Measurements from ENCODE around the gene MRPS5. TPM values are rescaled to one million over a fixed set of nuclear protein-coding genes. Genes with fewer than 3 reads are reported as not detected.

Gene MRPS5
- total RNA-seq, 1 experiment from 2014 or later, result 44.5 TPM

DNA sequence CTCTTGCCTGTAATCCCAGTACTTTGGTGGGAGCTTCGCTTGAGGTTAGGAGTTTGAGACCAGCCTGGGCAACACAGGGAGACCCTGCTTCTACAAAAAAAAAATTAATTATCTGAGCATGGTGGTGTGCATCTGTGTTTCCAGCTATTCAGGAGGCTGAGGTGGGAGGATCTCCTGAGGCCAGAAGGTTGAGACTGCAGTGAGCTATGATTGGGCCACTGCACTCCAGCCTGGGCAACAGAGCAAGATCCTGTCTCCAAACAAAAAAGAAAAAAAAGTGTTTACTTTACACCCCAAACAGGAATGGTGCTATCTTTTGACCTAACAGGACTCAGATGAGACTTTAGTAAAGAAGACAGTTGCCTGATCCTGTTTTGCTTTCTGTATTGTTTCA, 60.5 kb downstream of the MRPS5 start:
- no peak for DNase-seq (ENCODE audit: low spot score)

DNA sequence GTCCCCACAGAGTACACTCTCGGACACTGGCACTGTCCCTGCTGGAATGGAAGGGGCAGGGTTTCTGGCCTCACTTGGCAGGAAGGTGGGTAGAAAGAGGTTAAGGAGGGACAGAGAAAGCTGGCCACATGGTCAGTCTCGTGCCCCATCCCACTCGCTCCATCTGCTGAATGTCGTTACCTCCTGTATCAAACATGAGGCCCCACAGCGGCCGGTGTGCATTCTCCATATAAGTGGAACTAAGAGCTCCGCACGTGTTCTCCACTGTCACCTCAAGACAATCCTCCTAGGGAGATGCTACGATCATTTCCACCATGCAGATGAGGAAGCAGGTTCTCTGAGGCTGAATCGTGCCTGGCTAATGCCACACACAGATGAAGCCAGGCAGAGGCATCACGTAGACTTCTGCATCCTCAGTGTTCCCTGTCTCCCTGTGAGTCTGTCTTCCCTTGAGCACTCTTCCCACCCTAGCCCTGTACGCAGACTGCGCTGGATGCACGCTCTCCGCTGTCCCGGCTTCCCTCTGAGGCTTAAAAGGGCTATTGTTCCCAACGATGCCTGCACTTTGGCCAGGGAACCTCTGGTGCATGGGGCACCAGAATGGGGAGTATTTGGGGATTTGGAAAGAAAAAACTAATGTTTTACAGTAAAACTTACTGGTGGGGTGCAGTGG, 61.0 kb downstream of the MRPS5 start:
- no peak for DNase-seq (ENCODE audit: low spot score)

DNA sequence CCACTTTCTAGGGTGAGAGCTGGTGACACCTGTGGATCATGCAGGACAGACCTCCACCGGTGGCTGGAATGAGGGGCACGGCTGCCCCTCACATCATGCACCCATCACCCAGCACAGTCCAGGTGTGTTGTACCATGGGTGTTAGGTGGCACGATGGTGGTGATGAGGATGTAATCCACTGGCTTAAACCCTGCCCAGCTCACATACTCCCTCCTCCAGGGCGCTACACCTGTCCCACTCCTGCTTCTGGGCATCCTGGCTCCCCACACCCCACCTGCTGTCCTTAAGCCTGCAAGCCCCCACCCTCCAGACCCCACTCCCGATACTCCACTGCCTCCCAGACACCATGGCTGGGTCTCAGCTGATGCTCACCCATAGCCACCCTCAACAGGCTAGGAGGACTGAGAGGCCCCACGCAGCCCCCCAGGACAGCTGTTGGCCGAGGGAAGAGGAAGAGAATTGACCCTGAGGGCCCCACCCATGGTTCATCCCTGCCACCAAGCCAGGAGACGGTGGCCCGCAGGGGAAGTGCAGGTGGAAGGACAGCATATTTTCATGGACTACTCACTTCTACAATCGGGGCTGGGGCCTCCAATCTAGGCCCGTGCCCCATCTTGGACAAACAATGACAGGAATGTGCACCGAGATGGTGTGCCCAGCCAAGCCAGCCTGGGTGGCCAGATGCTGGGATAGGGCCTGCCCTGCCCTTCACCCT, 61.8 kb downstream of the MRPS5 start:
- no peak for DNase-seq (ENCODE audit: low spot score)

DNA sequence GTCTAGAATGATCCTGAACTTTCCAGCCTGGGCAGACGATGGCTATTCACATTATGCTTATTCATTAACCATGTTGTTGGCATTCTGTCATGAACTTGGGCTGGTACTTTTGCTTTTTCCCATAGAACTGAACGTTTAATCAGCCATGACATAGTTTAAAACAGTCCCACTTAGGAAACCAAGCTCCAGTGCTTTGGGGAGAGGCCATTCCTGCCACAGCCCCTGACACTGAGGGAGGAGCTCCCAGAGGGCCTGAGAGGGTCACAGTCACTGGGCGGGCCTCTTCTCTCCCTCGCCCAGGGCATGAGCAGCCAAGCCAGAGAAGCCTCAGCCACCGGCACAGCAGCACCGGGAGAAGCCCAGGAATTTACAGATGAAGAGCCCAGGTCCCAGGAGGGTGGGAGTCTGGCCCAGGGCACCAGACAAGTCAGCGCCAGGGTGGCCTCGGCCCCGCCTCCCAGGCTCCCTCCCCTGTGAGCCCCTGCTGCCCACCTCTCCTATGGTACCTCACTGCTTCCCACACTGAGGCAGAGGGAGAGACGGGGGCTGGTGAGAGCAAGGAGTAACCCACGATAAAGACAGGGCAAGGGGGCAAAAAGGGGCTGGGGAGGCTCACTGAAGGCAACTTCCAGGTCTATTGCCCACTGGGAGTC, 62.5 kb downstream of the MRPS5 start:
- no peak for DNase-seq (ENCODE audit: low spot score)

- no peak for DNase-seq (ENCODE audit: low spot score)
Observed at GRCh38 chr2:95058466-95058988, 63.1 kb downstream of the MRPS5 start.

DNA sequence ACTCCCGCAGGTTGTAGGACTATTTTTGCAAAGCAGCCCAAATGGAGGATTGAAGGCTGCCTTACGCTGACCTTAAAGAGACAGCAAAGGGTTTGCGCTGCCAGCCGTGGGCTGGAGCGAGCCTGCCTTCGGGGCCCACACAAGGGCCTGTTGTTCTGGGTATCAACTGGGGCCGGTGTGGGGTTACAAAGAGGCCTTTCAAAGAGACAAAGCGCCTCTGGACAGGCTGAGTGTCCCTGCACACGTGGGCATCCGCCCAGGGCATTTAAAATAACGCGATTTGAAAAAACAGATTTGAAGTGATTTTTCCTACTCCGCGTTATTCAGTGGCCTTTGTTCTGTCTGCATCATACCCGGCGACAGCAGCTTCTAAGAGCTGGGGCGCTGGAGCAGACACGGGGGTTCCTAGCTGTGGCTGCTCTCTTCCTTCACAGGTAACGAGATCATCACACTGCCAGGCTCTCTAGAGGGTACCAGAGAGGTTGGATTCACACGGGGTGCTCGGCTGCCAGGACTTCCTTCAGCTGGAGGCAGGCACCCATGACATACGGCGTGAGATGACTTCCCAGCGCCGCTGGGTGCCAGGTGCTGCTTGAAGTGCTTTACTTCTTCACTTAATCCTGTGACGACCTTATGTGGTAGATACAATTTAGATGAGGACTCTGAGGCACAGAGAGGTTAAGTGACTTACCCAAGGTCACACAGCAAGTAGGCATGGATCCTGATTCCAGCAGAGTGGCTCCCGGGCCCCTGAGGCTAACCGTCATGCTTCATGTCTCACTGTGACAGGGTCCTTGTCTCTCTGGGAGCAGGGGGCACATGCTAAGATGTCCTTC, 63.9 kb downstream of the MRPS5 start:
- DNase-seq (ENCODE audit: low spot score), result no peak

DNA sequence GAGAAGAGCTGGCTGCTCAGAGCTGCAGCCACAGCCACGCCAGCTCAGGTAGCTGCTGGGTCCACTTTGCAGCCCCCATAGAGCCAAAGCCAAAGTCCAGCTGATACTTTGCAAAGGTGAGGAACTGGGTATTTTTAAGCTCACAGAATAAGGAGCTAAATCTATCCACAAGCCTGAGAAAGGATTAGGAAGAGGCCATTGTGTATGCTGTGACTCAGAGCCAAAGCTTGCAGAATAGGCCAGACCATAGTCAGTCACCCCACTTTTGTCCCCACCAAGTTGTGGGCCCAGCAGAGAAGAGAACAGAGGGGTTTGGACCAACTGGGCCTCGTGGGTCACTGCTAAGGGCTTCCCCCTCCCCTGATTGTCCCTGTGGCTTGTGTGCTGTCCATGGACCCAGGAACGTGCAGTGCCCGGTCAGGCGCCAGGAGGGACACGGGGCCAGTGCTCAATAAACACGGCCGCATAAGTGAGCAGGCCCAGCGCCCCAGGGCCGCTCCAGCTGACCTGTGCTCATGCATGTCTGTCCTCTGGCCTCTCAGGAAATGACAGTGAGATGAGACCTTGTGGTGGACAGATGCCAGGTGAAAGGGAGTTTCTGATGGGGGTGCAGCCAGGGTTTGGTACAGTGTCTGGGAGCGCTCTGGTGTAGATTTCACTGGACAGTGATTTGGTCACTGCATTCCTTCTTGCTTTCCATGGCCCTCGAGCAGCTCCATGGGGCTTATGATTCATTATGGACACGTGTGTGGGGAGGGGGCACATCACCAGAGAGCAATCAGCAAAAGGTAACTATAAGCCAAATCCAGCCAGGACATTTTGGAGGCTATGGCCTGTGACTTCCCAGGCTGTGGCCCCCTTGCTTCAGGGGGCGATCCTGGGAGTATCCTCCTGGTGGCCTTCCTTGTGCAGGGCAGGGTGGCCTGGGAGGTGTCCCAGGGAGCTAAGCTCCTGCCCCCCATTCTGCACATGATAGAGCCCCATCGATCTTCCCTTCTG, 64.8 kb downstream of the MRPS5 start:
- DNase-seq (ENCODE audit: low spot score), result no peak

DNA sequence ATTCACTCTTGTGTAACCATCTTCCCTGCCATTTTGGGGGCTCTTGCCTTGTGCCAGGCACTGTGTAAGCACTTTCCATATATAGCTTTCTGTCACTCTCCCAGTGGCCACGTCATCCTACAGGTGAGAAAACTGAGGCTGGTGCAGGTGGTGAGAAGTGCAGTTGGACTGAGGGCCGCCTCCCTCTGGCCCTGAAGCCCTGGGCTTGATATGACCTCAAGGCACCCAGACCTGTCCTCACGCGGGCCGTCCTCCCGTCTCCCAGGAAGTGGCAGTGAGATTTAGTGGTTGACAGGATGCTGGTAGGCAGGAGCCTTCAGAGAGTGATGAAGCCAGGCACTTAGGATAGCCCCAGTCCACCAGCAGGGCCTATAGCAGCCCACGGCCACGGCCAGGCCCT, 65.6 kb downstream of the MRPS5 start:
- no peak for DNase-seq (ENCODE audit: low spot score)

DNA sequence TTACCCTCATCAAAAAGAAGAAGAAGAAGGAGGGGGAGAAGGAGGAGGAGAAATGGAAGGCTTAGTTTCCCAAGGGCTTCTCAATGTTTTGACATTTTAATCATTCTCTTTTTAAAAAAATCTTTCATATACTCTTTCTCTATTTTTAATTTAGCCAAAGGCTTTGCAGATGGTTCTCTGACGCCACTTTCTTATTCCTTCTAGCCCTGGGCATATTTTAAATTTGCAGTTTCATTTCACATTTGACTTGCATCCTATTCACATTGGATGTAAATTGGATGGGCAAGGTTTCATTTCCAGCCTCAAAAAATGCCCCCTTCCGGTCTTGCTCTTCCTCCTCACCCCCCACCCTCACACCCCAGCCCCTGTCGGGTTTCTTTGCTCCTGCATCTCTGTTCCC, 66.3 kb downstream of the MRPS5 start:
- no peak for DNase-seq (ENCODE audit: low spot score)

DNA sequence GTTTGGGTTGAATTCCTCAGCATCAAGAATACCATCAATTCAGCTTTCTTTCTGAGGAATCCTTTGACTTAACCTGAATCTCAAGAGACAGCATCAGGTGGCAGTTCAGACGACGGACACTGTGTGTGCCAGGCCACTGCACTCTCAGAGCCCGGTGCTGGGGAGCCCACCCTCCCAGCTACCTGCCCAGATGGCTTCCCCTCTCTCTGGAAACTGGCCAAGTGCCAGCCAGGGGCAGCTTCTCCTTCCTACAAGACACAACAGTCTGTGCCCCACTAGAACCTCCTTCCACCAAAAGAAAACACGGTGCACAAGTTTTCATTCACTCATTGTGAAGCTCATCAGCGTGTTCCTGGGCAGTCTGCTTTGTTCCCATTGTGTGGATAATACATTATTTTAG, 67.6 kb downstream of the MRPS5 start:
- no peak for DNase-seq (ENCODE audit: low spot score)

GRCh38 chr2:95053543-95053942, 68.1 kb downstream of the MRPS5 start:
- DNase-seq (ENCODE audit: low spot score), result no peak

GRCh38 chr2:95052804-95053479, 68.7 kb downstream of the MRPS5 start:
- DNase-seq (ENCODE audit: low spot score), result no peak

DNA sequence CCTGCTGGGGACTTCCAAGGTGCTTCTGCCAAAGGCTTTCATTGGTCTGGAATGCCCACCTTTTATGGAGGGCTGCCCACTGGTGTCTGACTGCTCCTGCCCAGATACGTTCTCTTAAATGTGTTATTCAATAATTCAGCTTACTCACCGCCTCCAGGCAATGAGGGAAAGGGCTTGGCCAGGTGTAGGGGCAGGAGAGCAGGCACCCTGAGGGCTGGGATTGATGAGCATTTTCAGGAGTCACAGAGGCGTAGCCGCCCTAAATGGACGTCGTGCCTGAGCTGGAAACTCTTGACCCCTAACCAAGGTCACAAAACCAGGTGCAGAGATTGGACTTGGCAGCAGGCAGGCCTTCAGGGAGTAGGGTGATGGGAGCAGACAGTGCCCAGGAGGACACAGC, 69.3 kb downstream of the MRPS5 start:
- no peak for DNase-seq (ENCODE audit: low spot score)

GRCh38 chr2:95051626-95052025, 70.0 kb downstream of the MRPS5 start:
- no peak for DNase-seq (ENCODE audit: low spot score)

DNA sequence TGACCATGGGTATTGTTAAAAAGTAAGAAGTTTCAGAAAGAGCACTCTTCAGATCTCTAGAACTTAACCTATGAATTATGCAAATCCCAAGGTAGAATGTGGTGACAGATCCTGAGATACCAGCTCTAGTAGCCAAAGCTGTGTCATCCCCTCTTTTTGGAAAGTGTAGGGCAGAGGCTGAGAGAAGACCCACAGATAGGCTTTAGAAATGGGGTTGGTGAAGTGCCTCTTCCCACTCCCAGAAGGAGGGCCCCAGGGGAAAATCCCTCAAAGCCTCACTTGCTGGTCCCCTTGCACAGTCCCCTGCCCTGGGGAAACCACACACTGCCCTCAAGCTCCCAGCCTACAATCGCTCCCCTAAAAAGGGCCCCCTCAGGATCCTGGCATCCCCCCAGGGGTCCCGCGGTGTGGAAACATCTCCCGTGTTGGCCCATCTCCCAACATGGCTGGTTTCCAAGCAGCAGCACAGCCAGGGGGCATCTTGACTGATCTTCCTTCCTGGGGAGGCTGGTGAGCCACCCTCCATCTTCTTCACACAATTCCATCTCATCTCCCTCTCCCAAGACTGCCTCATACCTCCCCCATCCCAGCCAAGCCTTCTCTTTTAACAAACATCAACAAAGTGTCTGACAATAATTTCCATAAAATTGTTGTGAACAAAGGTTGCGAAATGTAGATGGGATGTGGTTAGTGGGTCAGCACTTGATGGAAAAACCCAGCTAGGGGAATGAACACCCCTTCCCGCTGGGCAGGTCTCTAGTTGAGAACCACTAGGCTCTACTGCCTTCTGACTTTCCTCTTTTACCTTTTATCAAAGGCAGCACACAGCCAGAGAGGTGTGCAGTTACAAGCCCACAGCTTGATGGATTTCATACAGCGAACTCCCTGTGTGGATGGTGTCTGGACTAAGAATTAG, 71.0 kb downstream of the MRPS5 start:
- DNase-seq (ENCODE audit: low spot score), result no peak

DNA sequence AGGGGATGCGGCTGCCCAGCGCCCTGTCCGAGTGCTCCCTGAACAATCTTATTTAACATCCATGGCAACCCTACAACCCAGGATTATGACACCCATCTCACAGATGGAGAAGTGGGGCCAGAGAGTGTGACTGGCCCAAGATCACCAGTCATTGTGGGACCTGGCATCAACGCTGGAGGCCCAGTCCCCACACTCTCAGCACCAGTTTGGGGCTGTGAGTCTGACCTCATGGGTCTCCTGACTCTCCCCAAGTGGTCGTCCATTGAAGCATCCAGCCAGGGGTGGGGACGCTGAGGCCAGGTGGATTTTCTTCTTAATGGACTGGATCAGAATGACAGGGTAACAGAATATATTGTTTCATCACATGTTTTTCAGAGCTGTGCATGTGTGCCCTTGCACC, 71.6 kb downstream of the MRPS5 start:
- no peak for DNase-seq (ENCODE audit: low spot score)

GRCh38 chr2:95049683-95049955, 72.0 kb downstream of the MRPS5 start:
- no peak for DNase-seq (ENCODE audit: low spot score)

- DNase-seq (ENCODE audit: low spot score), result no peak
Observed at GRCh38 chr2:95048825-95049682, 72.6 kb downstream of the MRPS5 start.
